MG63 (cell line): ENCODE results near the gene OR4X1. TPM values are rescaled to one million over a fixed set of nuclear protein-coding genes. Genes with fewer than 3 reads are reported as not detected.
"Not testable (repeated sequence)": the region's sequence is repeated elsewhere in the genome, so short reads cannot be mapped to it uniquely, and the experiment has no call there.

Source experiments
- DNase-seq: peaks from one replicate; pipeline ENCODE4 v3.0.0-alpha.2; 2020
- H3K27me3 ChIP-seq: fragments of 250-450 bp; sonication (Bioruptor Pico); 2 replicates; pipeline ENCODE4 v1.5.1; 2020; ENCODE audit warnings: mild to moderate bottlenecking, moderate library complexity
- H3K36me3 ChIP-seq: fragments of 250-450 bp; sonication (Bioruptor Pico); 2 replicates; pipeline ENCODE4 v1.5.1; 2020; ENCODE audit warnings: mild to moderate bottlenecking, moderate library complexity
- H3K4me3 ChIP-seq: fragments of 250-450 bp; sonication (Bioruptor Pico); 2 replicates; pipeline ENCODE4 v1.5.1; 2020; ENCODE audit warnings: mild to moderate bottlenecking, moderate library complexity
- H3K9me3 ChIP-seq: fragments of 250-450 bp; sonication (Bioruptor Pico); 2 replicates; pipeline ENCODE4 v1.5.1; 2020; ENCODE audit warnings: mild to moderate bottlenecking, moderate library complexity
- total RNA-seq: library from RNA; depleted of rRNA; stranded (reverse); fragments of >200 nt; shearing (Covaris generic); gene quantifications from 2 replicates; pipeline ENCODE4 v1.2.3, GENCODE V29; 2014; ENCODE audit warnings: low replicate concordance; rRNA removed

Gene OR4X1, protein sequence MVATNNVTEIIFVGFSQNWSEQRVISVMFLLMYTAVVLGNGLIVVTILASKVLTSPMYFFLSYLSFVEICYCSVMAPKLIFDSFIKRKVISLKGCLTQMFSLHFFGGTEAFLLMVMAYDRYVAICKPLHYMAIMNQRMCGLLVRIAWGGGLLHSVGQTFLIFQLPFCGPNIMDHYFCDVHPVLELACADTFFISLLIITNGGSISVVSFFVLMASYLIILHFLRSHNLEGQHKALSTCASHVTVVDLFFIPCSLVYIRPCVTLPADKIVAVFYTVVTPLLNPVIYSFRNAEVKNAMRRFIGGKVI
- total RNA-seq = not detected in 2 replicates

- H3K36me3 ChIP-seq = no peaks in the 10 kb centered on the region
- no peaks in the 10 kb centered on the region for H3K9me3 ChIP-seq
- no peak for DNase-seq
- no peaks in the 10 kb centered on the region for H3K27me3 ChIP-seq
- H3K4me3 ChIP-seq = no peak within 1 kb of the TSS
Observed at GRCh38 chr11:48263423-48263911, at the start of gene OR4X1. TSS of gene OR4X1 (plus strand) at chr11:48263861. CDS start at chr11:48263861, 0 bp downstream.

DNA sequence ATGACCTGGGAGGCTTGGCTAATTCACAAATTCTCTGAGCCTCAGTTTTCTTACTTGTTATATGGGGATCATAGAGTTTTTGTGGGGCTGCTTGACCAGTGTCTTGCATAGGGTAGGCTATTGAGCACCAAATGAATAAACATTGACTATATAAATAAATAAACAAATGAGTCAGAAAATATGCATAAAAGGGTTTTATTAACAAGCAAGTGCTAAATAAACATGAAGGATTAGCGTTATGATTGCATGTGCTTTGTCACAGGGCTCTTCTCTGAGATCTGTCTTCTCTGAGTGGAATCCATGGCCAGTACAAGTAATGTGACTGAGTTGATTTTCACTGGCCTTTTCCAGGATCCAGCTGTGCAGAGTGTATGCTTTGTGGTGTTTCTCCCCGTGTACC, 47.2 kb upstream of the OR4X1 start, which contains the start of gene OR4B1:
Gene OR4B1, plus strand, starts transcription at position 301 of the 400 bp plus-strand sequence. Its CDS starts 0 bp downstream, at position 301.
- DNase-seq = no peak
- H3K36me3 ChIP-seq = no peaks in the 10 kb centered on the region
- H3K9me3 ChIP-seq = no peaks in the 10 kb centered on the region
- no peak within 1 kb of the TSS for H3K4me3 ChIP-seq
- H3K27me3 ChIP-seq = no peaks in the 10 kb centered on the region

DNA sequence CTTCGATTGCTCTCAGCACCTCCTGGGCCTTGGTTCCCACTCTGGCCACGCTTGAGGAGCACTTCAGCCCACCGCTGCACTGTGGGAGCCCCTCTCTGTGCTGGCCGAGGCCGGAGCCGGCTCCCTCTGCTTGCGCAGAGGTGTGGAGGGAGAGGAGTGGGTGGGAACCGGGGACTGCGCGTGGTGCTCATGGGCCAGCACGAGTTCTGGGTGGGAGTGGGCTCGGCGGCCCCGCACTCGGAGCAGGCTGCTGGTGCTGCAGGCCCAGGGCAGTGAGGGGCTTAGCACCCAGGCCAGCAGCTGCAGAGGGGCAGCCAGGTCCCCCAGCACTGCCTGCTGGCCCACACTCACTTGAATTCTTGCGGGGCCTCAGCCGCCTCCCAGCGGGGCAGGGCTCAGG, 34.9 kb upstream of the OR4X1 start:
- H3K36me3 ChIP-seq = no peaks in the 10 kb centered on the region
- H3K27me3 ChIP-seq = no peaks in the 10 kb centered on the region
- no peaks in the 10 kb centered on the region for H3K9me3 ChIP-seq
- no peak for DNase-seq
- H3K4me3 ChIP-seq = no peak overlapping the region

DNA sequence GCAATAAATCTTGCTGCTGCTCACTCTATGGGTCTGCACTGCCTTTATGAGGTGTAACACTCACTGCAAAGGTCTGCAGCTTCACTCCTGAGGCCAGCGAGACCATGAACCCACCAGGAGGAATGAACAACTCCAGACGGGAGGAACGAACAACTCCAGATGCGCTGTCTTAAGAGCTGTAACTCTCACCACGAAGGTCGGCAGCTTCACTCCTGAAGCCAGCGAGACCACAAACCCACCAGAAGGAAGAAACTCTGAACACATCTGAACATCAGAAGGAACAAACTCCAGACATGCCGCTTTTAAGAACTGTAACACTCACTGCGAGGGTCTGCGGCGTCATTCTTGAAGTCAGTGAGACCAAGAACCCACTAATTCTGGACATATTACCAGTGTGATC, 33.6 kb upstream of the OR4X1 start:
- H3K4me3 ChIP-seq, H3K36me3 ChIP-seq, DNase-seq, H3K9me3 ChIP-seq, H3K27me3 ChIP-seq: not testable (repeated sequence)

DNA sequence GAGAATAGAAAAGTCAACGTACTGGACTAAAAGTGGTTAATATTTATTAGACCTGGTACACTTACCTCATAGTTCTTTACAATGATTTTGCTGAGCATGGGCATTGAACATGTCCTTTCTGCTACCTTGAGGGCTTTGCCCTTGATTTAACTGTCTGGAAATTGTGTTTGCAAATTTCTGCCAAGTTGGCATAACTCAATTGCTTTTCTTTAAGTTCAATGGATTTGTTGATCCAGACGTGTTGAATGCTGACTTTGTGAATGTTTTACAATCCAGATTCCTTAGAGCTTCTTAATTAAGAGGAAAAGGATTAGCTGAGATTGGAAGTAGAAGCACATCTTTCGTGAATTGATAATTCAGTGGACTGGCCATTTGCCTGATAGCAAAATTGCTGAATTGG, 25.9 kb upstream of the OR4X1 start:
- Histone ChIP-seq H3K4me3 (no peak overlapping the region), H3K36me3 (no peaks in the 10 kb centered on the region), H3K9me3 (no peaks in the 10 kb centered on the region), H3K27me3 (peaks cover 3% of the 10 kb centered on the region; the same call in 1 of the 2 replicates)
- DNase-seq = no peak

- no peak for DNase-seq
Observed at GRCh38 chr11:48242501-48242900, 21.2 kb upstream of the OR4X1 start.

GRCh38 chr11:48244804-48245203, 18.9 kb upstream of the OR4X1 start, which contains the start of gene OR4X2:
TSS of gene OR4X2 (plus strand) at chr11:48245104. CDS start at chr11:48245104, 0 bp downstream.
- Histone ChIP-seq H3K4me3 (no peak within 1 kb of the TSS), H3K27me3 (no peaks in the 10 kb centered on the region), H3K36me3 (no peaks in the 10 kb centered on the region), H3K9me3 (0 out of 2 replicates have a peak, but pooled peaks cover 5% of the 10 kb centered on the region)
- DNase-seq = no peak

More at GRCh38 chr11:48242501-48242900, 21.2 kb upstream of the OR4X1 start:
- no peak overlapping the region for H3K4me3 ChIP-seq
- peaks cover 3% of the 10 kb centered on the region; the same call in 1 of the 2 replicates for H3K27me3 ChIP-seq
- no peaks in the 10 kb centered on the region for H3K9me3 ChIP-seq
- H3K36me3 ChIP-seq = no peaks in the 10 kb centered on the region

DNA sequence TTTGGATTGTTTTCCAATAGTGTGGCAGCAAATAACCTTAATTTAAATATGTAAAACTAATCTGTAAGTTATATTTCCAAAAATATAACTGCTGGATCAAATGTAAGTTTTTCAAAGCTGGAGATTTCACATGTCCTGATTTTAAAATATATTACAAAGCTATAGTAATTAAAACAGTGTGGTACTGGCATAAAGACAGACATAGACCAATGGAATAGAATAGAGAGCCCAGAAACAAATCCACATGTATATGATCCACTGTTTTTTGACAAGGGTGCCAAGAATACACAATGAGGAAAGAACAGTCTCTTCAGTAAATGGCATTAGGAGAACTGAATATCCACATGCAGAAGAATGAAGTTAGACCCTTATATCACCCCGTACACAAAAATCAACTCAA, 14.8 kb upstream of the OR4X1 start:
- H3K9me3 ChIP-seq = 0 out of 2 replicates have a peak, but pooled peaks cover 5% of the 10 kb centered on the region
- H3K27me3 ChIP-seq = no peaks in the 10 kb centered on the region
- H3K4me3 ChIP-seq = no peak overlapping the region
- H3K36me3 ChIP-seq = no peaks in the 10 kb centered on the region
- DNase-seq = no peak

- Histone ChIP-seq H3K4me3 (no peak overlapping the region), H3K27me3 (no peaks in the 10 kb centered on the region), H3K9me3 (no peaks in the 10 kb centered on the region), H3K36me3 (no peaks in the 10 kb centered on the region)
- DNase-seq = no peak
Observed at GRCh38 chr11:48261600-48261999, 2.1 kb upstream of the OR4X1 start.

DNA sequence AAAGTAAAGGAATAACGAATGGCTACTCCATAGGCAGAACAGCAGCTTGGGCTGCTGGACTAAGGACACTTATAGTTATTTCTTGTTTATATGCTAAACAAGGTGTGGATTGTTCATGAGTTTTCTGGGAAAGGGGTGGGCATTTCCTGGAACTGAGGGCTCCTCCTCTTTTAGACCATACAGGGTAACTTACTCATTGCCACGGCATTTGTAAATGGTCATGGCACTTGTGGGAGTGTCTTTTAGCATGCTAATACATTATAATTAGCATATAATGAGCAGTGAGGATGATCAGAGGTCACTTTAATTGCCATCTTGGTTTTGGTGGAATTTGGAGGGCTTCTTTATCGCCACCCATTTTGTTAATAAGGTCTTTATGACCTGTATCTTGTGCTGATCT, 7.0 kb downstream of the OR4X1 start:
- Histone ChIP-seq H3K27me3 (no peaks in the 10 kb centered on the region), H3K4me3 (no peak overlapping the region), H3K36me3 (no peaks in the 10 kb centered on the region), H3K9me3 (no peaks in the 10 kb centered on the region)
- no peak for DNase-seq

DNA sequence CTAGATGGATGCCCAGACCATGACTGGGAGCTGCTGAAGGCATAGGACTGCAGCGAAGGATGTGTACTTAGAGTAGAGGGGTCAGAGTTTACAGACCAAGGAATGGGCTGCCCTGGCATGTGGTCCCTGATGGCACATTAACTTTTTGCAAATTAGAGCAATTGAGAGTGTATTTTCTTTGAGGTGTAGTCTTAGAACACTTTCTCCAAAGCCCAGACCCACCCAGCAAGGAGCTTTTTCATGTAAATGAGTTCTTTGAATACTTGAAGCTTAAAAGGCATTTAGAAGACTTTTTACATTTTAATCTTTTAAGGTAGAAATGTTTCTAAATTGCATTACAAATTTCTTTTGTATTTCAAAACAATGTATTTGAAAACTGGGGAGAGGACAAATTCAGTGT, 8.9 kb downstream of the OR4X1 start:
- Histone ChIP-seq H3K4me3 (no peak overlapping the region), H3K27me3 (no peaks in the 10 kb centered on the region), H3K9me3 (no peaks in the 10 kb centered on the region), H3K36me3 (no peaks in the 10 kb centered on the region)
- DNase-seq = no peak

DNA sequence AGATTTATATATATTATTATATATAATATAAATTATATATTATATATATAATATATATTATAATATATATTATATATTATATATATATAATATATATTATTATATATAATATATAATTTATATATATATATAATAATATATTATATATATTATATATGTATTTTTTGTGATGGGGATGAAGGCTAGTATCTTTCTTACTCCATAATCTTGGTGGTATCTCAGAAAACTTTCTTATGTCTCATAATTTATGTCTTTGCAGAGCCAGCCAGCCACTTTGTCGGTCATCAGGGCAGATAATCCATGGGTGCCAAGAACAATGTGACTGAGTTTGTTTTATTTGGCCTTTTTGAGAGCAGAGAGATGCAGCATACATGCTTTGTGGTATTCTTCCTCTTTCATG, 42.3 kb downstream of the OR4X1 start, which contains the start of gene OR4S1:
Gene OR4S1, plus strand, starts transcription at position 301 of the 400 bp plus-strand sequence. Its CDS starts 0 bp downstream, at position 301.
- Histone ChIP-seq H3K36me3 (no peaks in the 10 kb centered on the region), H3K4me3 (no peak within 1 kb of the TSS), H3K27me3 (no peaks in the 10 kb centered on the region), H3K9me3 (no peaks in the 10 kb centered on the region)
- DNase-seq = no peak

- Histone ChIP-seq H3K36me3 (no peaks in the 10 kb centered on the region), H3K9me3 (no peaks in the 10 kb centered on the region), H3K4me3 (no peak overlapping the region), H3K27me3 (no peaks in the 10 kb centered on the region)
- DNase-seq = peak; percentile 38
Observed at GRCh38 chr11:48307760-48308386, 44.2 kb downstream of the OR4X1 start.

DNA sequence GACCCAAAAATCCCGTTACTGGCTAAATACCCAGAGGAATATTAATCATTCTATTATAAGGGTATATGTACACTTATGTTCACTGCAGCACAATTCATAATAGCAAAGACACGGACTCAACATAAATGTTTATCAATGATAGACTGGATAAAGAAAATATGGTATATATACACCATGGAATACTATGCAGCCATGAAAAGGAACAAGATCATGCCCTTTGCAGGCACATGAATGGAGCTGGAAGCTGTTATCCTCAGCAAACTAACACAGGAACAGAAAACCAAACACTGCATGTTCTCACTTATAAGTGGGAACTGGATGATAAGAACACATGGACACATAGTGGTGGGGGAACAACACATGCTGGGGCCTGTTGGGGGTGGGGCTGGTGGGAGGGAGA, 49.9 kb downstream of the OR4X1 start:
- DNase-seq, H3K36me3 ChIP-seq, H3K9me3 ChIP-seq, H3K4me3 ChIP-seq, H3K27me3 ChIP-seq: not testable (repeated sequence)
